Testis (tissue), 2 donors: ENCODE results near the gene CPXM1.

Experiments used
- CTCF ChIP-seq, 3 experiments: fragments of 450-650 bp in 2 of 3; fragments of 200-600 bp in 1 of 3; sonication (generic) in 1 of 3; IDR thresholded peaks; one replicate each; pipeline ENCODE4 v1.5.1; 2016 to 2019; ENCODE audit warnings: antibody characterized with exemption in 3 of 3, mild to moderate bottlenecking in 2 of 3, moderate library complexity in 1 of 3
- POLR2A ChIP-seq: fragments of 450-650 bp; IDR thresholded peaks from one replicate; pipeline ENCODE4 v1.6.1; 2017; ENCODE audit warnings: antibody characterized with exemption, mild to moderate bottlenecking, moderate library complexity

- TF ChIP-seq POLR2A (no peak), CTCF (IDR thresholded peaks at IDR 0.05) (no peak)
These were observed 41.3 kb downstream of the CPXM1 start for GRCh38 chr20:2759143-2759542.
